Right lobe of liver (tissue), 6 donors: ENCODE measurements around the gene GALNT16. TPM values are rescaled to one million over a fixed set of nuclear protein-coding genes. Genes with fewer than 3 reads are reported as not detected.

Experiments
- ATAC-seq, 4 donors: fragments of 200-7000 bp; cut with Tn5 transposase; one replicate each; pipeline ENCODE4 v1.9.1; 2020; ENCODE audit warnings: mild to moderate bottlenecking in 4 of 4, moderate library complexity in 4 of 4
- DNase-seq, 3 donors: peaks; one replicate each; pipeline ENCODE4 v3.0.0-alpha.2; 2020
- H3K27ac ChIP-seq, 3 donors: fragments of 200-600 bp; one replicate each; pipeline ENCODE4 v1.8.0; 2022
- H3K27me3 ChIP-seq, 2 donors: fragments of 200-600 bp; one replicate each; pipeline ENCODE4 v1.8.0; 2022
- H3K36me3 ChIP-seq, 4 donors: fragments of 200-600 bp; sonication (generic) in 1 of 4; one replicate each; pipeline versions ENCODE4 v1.5.1 to v1.8.0; 2017 to 2022; ENCODE audit warnings: control low read depth in 1 of 4
- H3K4me1 ChIP-seq, 4 donors: fragments of 200-600 bp; sonication (generic) in 1 of 4; one replicate each; pipeline versions ENCODE4 v1.5.1 to v1.8.0; 2017 to 2022; ENCODE audit warnings: control low read depth in 1 of 4
- H3K4me3 ChIP-seq, 3 donors: fragments of 200-600 bp; one replicate each; pipeline ENCODE4 v1.8.0; 2022
- H3K9me3 ChIP-seq, 4 donors: fragments of 200-600 bp; sonication (generic) in 1 of 4; one replicate each; pipeline versions ENCODE4 v1.5.1 to v1.8.0; 2017 to 2022; ENCODE audit warnings: control low read depth in 1 of 4
- CTCF ChIP-seq, 4 donors: fragments of 200-600 bp in 3 of 4; fragments of 450-650 bp in 1 of 4; IDR thresholded peaks; one replicate each; pipeline versions ENCODE4 v1.5.1 to v1.8.0; 2016 to 2022; ENCODE audit warnings: antibody characterized with exemption in 4 of 4, mild to moderate bottlenecking in 2 of 4
- POLR2A ChIP-seq: fragments of 450-650 bp; IDR thresholded peaks from one replicate; pipeline ENCODE4 v1.6.1; 2017; ENCODE audit warnings: antibody characterized with exemption, mild to moderate bottlenecking
- WGBS: methylation state at CpG from one replicate; pipeline ENCODE4 v1.1.6; 2018; ENCODE audit warnings: low coverage, low lambda C conversion rate; ENCODE audit not compliant: insufficient coverage; ENCODE audit errors: missing lambda C conversion rate; 5-methylcytosine and 5-hydroxymethylcytosine counted together
- intact Hi-C, 2 donors: fragments of 100-400 bp; cut with DNase I; formaldehyde crosslinking; loops; one replicate each; pipeline versions ENCODE4 v1.11.2 to v1.14.1; 2022
- total RNA-seq, 6 experiments: library from RNA; depleted of rRNA in 2 of 6; stranded (reverse); fragments of >200 nt in 2 of 6; fragmentation: NEBNext Ultra II Directional in 3 of 6; extraction: Animal tissue kit (Norgen Biotek cat#: 25700) in 3 of 6; gene quantifications; one replicate each; pipeline versions ENCODE4 v1.1.0 to v1.2.4, GENCODE V29; 2016 to 2023
- donor health status: DM: no; HTN: yes; CAD: no.
- donor health status: DM: no; HTN: no; CAD: no.
- donor health status: DM: no; HTN: no; CAD: no.
- donor health status: DM: no; HTN: yes; CAD: no.
- donor health status: DM: no; HTN: yes; CAD: no.

GALNT16 gene
- total RNA-seq, 6 experiments from 2014 or later: 0.37 to 1.7 (median 0.94) TPM

GRCh38 chr14:69300601-69301221 is 40.8 kb downstream of the GALNT16 start:
- no peak overlapping the region for H3K27ac ChIP-seq
- H3K27me3 ChIP-seq: no peaks in the 10 kb centered on the region
- H3K36me3 ChIP-seq: no peaks in the 10 kb centered on the region
- H3K4me1 ChIP-seq: no peaks in the 10 kb centered on the region
- no peak overlapping the region for H3K4me3 ChIP-seq
- no peak for TF ChIP-seq POLR2A
- TF ChIP-seq CTCF (IDR thresholded peaks at IDR 0.05): no peak
- WGBS: 40% methylated on average over 3 of the region's 4 CpGs
- DNase-seq (peak in 1 of 3 donors; percentile 28), ATAC-seq (no peak)
- no peaks in the 10 kb centered on the region for H3K9me3 ChIP-seq
- intact Hi-C loops: no loop called here

- 63% methylated on average over 2 of the region's 2 CpGs for WGBS
- no peak for ATAC-seq
- no peak for TF ChIP-seq CTCF (IDR thresholded peaks at IDR 0.05)
- no peak for TF ChIP-seq POLR2A
- Histone ChIP-seq H3K9me3 (no peaks in the 10 kb centered on the region), H3K36me3 (no peaks in the 10 kb centered on the region), H3K4me1 (no peaks in the 10 kb centered on the region), H3K4me3 (no peak overlapping the region), H3K27ac (no peak overlapping the region), H3K27me3 (no peaks in the 10 kb centered on the region)
- intact Hi-C loops: no loop called here
- peak in 1 of 3 donors; percentile 28 for DNase-seq
These were observed 43.1 kb downstream of the GALNT16 start for GRCh38 chr14:69303086-69303485.

GRCh38 chr14:69312608-69313007 is 52.6 kb downstream of the GALNT16 start:
- TF ChIP-seq POLR2A: no peak
- TF ChIP-seq CTCF (IDR thresholded peaks at IDR 0.05): no peak
- Histone ChIP-seq H3K27me3 (no peaks in the 10 kb centered on the region), H3K27ac (no peak overlapping the region), H3K36me3 (no peaks in the 10 kb centered on the region), H3K4me1 (no peaks in the 10 kb centered on the region), H3K4me3 (no peak overlapping the region), H3K9me3 (no peaks in the 10 kb centered on the region)
- DNase-seq (peak in 1 of 3 donors; percentile 17), ATAC-seq (no peak)
- WGBS: 100% methylated on average over 1 of the region's 5 CpGs
- intact Hi-C loops: no loop called here

GRCh38 chr14:69313176-69313575 is 53.2 kb downstream of the GALNT16 start:
- Histone ChIP-seq H3K27me3 (no peaks in the 10 kb centered on the region), H3K27ac (no peak overlapping the region), H3K9me3 (no peaks in the 10 kb centered on the region), H3K4me3 (no peak overlapping the region), H3K4me1 (no peaks in the 10 kb centered on the region), H3K36me3 (no peaks in the 10 kb centered on the region)
- TF ChIP-seq POLR2A (no peak), CTCF (IDR thresholded peaks at IDR 0.05) (no peak)
- no peak for ATAC-seq
- intact Hi-C loops: no loop called here
- DNase-seq: peak in 1 of 3 donors; percentile 27
- WGBS: 80% methylated on average over 1 of the region's 6 CpGs
